HG02973 (cell line): ENCODE measurements around the gene CD2BP2.
"Not testable (repeated sequence)": the region's sequence is repeated elsewhere in the genome, so short reads cannot be mapped to it uniquely, and the experiment has no call there.

Source experiments
- ATAC-seq: cut with Tn5 transposase; IDR thresholded peaks from one replicate; pipeline ENCODE4 v1.9.1; 2021; ENCODE audit warnings: moderate library complexity; ENCODE audit not compliant: unreplicated experiment

The CD2BP2 gene

GRCh38 chr16:30355144-30355953, at the start of gene CD2BP2:
CD2BP2 (minus strand) TSS chr16:30355308; CDS start chr16:30354681, 627 bp downstream.
- peak; percentile 46 for ATAC-seq

GRCh38 chr16:30401768-30402425, 46.8 kb upstream of the CD2BP2 start:
- ATAC-seq, result no peak

GRCh38 chr16:30399435-30400186, 44.5 kb upstream of the CD2BP2 start:
- ATAC-seq, result no peak

- ATAC-seq, result no peak
These were observed 43.7 kb upstream of the CD2BP2 start for GRCh38 chr16:30398661-30399434.

- ATAC-seq, result no peak
These were observed 42.9 kb upstream of the CD2BP2 start for GRCh38 chr16:30397776-30398660.

- ATAC-seq, result no peak
These were observed 41.9 kb upstream of the CD2BP2 start for GRCh38 chr16:30397056-30397455.

- not testable (repeated sequence) for ATAC-seq
These were observed 41.5 kb upstream of the CD2BP2 start for GRCh38 chr16:30396627-30397026.

- peak; percentile 10 for ATAC-seq
These were observed 41.0 kb upstream of the CD2BP2 start for GRCh38 chr16:30395992-30396585.

- ATAC-seq, result peak; percentile 46
These were observed 40.3 kb upstream of the CD2BP2 start, which contains the start of gene ZNF48 for GRCh38 chr16:30395155-30395991. ZNF48 (plus strand) TSS chr16:30395420; CDS start chr16:30395795, 375 bp downstream.

GRCh38 chr16:30394592-30395154, 39.6 kb upstream of the CD2BP2 start:
- ATAC-seq, result no peak

GRCh38 chr16:30383521-30383920, 28.4 kb upstream of the CD2BP2 start:
- no peak for ATAC-seq

GRCh38 chr16:30382111-30382881, 27.2 kb upstream of the CD2BP2 start, which contains the start of gene SEPTIN1:
SEPTIN1 (minus strand) TSS chr16:30382561; CDS start chr16:30382542, 19 bp downstream.
- ATAC-seq, result no peak

GRCh38 chr16:30381291-30382041, 26.4 kb upstream of the CD2BP2 start:
- no peak for ATAC-seq

- no peak for ATAC-seq
These were observed 25.7 kb upstream of the CD2BP2 start for GRCh38 chr16:30380803-30381208.

- ATAC-seq, result no peak
These were observed 25.1 kb upstream of the CD2BP2 start for GRCh38 chr16:30380072-30380802.
